HG03103 (cell line): ENCODE results near the gene NPDC1.
"Not testable (repeated sequence)": the region's sequence is repeated elsewhere in the genome, so short reads cannot be mapped to it uniquely, and the experiment has no call there.

Experiments
- ATAC-seq: cut with Tn5 transposase; IDR thresholded peaks from one replicate; pipeline ENCODE4 v1.9.1; 2021; ENCODE audit warnings: low read depth; ENCODE audit not compliant: unreplicated experiment

Gene NPDC1

GRCh38 chr9:137076636-137077009 is 30.6 kb upstream of the NPDC1 start:
- ATAC-seq = no peak

- ATAC-seq = no peak
Observed at GRCh38 chr9:137075275-137075775, 29.3 kb upstream of the NPDC1 start.

GRCh38 chr9:137074657-137075274 is 28.8 kb upstream of the NPDC1 start:
- ATAC-seq = no peak

GRCh38 chr9:137073992-137074399 is 28.0 kb upstream of the NPDC1 start:
- no peak for ATAC-seq

- ATAC-seq = no peak
Observed at GRCh38 chr9:137071282-137071681, 25.3 kb upstream of the NPDC1 start.

GRCh38 chr9:137070906-137071275 is 24.9 kb upstream of the NPDC1 start:
- ATAC-seq = no peak

- peak; percentile 67 for ATAC-seq
Observed at GRCh38 chr9:137070201-137070905, 24.4 kb upstream of the NPDC1 start, which contains the start of gene SAPCD2. TSS of gene SAPCD2 (minus strand) at chr9:137070557. CDS start at chr9:137070460, 97 bp downstream.

- peak; percentile 12 for ATAC-seq
Observed at GRCh38 chr9:137069508-137070091, 23.6 kb upstream of the NPDC1 start.

- ATAC-seq = no peak
Observed at GRCh38 chr9:137068539-137069507, 22.8 kb upstream of the NPDC1 start.

GRCh38 chr9:137067860-137068538 is 22.0 kb upstream of the NPDC1 start:
- no peak for ATAC-seq

GRCh38 chr9:137066096-137066861 is 20.3 kb upstream of the NPDC1 start:
- no peak for ATAC-seq

- no peak for ATAC-seq
Observed at GRCh38 chr9:137065336-137065967, 19.5 kb upstream of the NPDC1 start.

- ATAC-seq = no peak
Observed at GRCh38 chr9:137064880-137065164, 18.8 kb upstream of the NPDC1 start.

- no peak for ATAC-seq
Observed at GRCh38 chr9:137064027-137064879, 18.3 kb upstream of the NPDC1 start.

- ATAC-seq = no peak
Observed at GRCh38 chr9:137063311-137064026, 17.5 kb upstream of the NPDC1 start.

GRCh38 chr9:137062798-137063197 is 16.8 kb upstream of the NPDC1 start:
- ATAC-seq = not testable (repeated sequence)

- ATAC-seq = no peak
Observed at GRCh38 chr9:137062384-137062783, 16.4 kb upstream of the NPDC1 start.
